H9 (cell line): ENCODE results near the gene PAX8. TPM values are rescaled to one million over a fixed set of nuclear protein-coding genes. Genes with fewer than 3 reads are reported as not detected.

ENCODE experiments used
- DNase-seq: peaks from one replicate; pipeline ENCODE4 v3.0.0-alpha.2; 2017
- H2AFZ ChIP-seq: one replicate; pipeline ENCODE4 v1.6.1; 2013; ENCODE audit warnings: mild to moderate bottlenecking, low read length, control low read depth, moderate library complexity
- H2AK5ac ChIP-seq: 2 replicates; pipeline ENCODE4 v1.6.1; 2013; ENCODE audit warnings: low read length, control low read depth, mixed read lengths; ENCODE audit not compliant: insufficient read length
- H2BK120ac ChIP-seq: one replicate; pipeline ENCODE4 v1.6.1; 2013; ENCODE audit warnings: low read depth, mild to moderate bottlenecking, low read length, control low read depth, inconsistent platforms; ENCODE audit not compliant: poor library complexity, severe bottlenecking
- H2BK12ac ChIP-seq: 2 replicates; pipeline ENCODE4 v1.6.1; 2013; ENCODE audit warnings: low read length, control low read depth, mixed read lengths, low read depth; ENCODE audit not compliant: insufficient read length
- H2BK15ac ChIP-seq: 2 replicates; pipeline ENCODE4 v1.6.1; 2013; ENCODE audit warnings: low read depth, low read length, control low read depth
- H2BK20ac ChIP-seq: one replicate; pipeline ENCODE4 v1.6.1; 2013; ENCODE audit warnings: low read depth, mild to moderate bottlenecking, low read length, control low read depth, inconsistent platforms; ENCODE audit not compliant: poor library complexity, severe bottlenecking
- H2BK5ac ChIP-seq: 2 replicates; pipeline ENCODE4 v1.6.1; 2013; ENCODE audit warnings: low read length, control low read depth, mixed read lengths; ENCODE audit not compliant: insufficient read length
- H3K14ac ChIP-seq: 2 replicates; pipeline ENCODE4 v1.6.1; 2013; ENCODE audit warnings: low read length, control low read depth; ENCODE audit not compliant: insufficient read depth
- H3K18ac ChIP-seq: 2 replicates; pipeline ENCODE4 v1.6.1; 2013; ENCODE audit warnings: low read depth, mild to moderate bottlenecking, mixed read lengths, low read length, control low read depth; ENCODE audit not compliant: insufficient read length
- H3K23ac ChIP-seq: 2 replicates; pipeline ENCODE4 v1.6.1; 2013; ENCODE audit warnings: low read length, control low read depth, mixed read lengths, low read depth; ENCODE audit not compliant: insufficient read length
- H3K23me2 ChIP-seq: 2 replicates; pipeline ENCODE4 v1.6.1; 2013; ENCODE audit warnings: low read depth, mild to moderate bottlenecking, mixed read lengths, low read length, control low read depth; ENCODE audit not compliant: insufficient read length, poor library complexity, severe bottlenecking
- H3K27ac ChIP-seq: 2 replicates; pipeline ENCODE4 v1.5.1; 2013; ENCODE audit warnings: low read length, control low read depth, mixed read lengths, low read depth; ENCODE audit not compliant: insufficient read length
- H3K27me3 ChIP-seq: 2 replicates; pipeline ENCODE4 v1.6.1; 2013; ENCODE audit warnings: low read length, control low read depth, inconsistent platforms; ENCODE audit not compliant: insufficient read depth
- H3K4ac ChIP-seq: 2 replicates; pipeline ENCODE4 v1.6.1; 2013; ENCODE audit warnings: low read depth, mild to moderate bottlenecking, control low read depth, inconsistent platforms, low read length, moderate library complexity
- H3K4me1 ChIP-seq: 2 replicates; pipeline ENCODE4 v1.6.1; 2013; ENCODE audit warnings: low read length, control low read depth, inconsistent platforms; ENCODE audit not compliant: insufficient read depth
- H3K4me2 ChIP-seq: 2 replicates; pipeline ENCODE4 v1.6.1; 2013; ENCODE audit warnings: low read length, control low read depth, mixed read lengths; ENCODE audit not compliant: insufficient read length, insufficient read depth
- H3K56ac ChIP-seq: 2 replicates; pipeline ENCODE4 v1.6.1; 2013; ENCODE audit warnings: low read depth, mild to moderate bottlenecking, mixed read lengths, low read length, control low read depth; ENCODE audit not compliant: insufficient read length
- H3K79me1 ChIP-seq: 2 replicates; pipeline ENCODE4 v1.6.1; 2013; ENCODE audit warnings: low read depth, mild to moderate bottlenecking, moderate library complexity, low read length, control low read depth, inconsistent platforms; ENCODE audit not compliant: insufficient read depth, poor library complexity, severe bottlenecking
- H3K79me2 ChIP-seq: 2 replicates; pipeline ENCODE4 v1.6.1; 2013; ENCODE audit warnings: low read length, control low read depth, inconsistent platforms; ENCODE audit not compliant: insufficient read depth
- H3K9ac ChIP-seq: 2 replicates; pipeline ENCODE4 v1.6.1; 2013; ENCODE audit warnings: low read length, control low read depth, mixed read lengths; ENCODE audit not compliant: insufficient read length; ENCODE audit errors: extremely low read depth
- H3K9me3 ChIP-seq: one replicate; pipeline ENCODE4 v1.6.1; 2013; ENCODE audit warnings: low read depth, low read length, inconsistent platforms; ENCODE audit not compliant: control insufficient read depth
- H3T11ph ChIP-seq: one replicate; pipeline ENCODE4 v1.6.1; 2013; ENCODE audit warnings: mild to moderate bottlenecking, low read length, control low read depth, inconsistent platforms
- H4K20me1 ChIP-seq: one replicate; pipeline ENCODE4 v1.6.1; 2013; ENCODE audit not compliant: control insufficient read depth, insufficient read length, insufficient read depth
- H4K5ac ChIP-seq: 2 replicates; pipeline ENCODE4 v1.6.1; 2013; ENCODE audit warnings: low read depth, mild to moderate bottlenecking, mixed read lengths, low read length, control low read depth; ENCODE audit not compliant: insufficient read length
- H4K8ac ChIP-seq: replicated peaks from 2 replicates; pipeline ENCODE4 v1.6.1; 2013; ENCODE audit warnings: low read length, control low read depth, mixed read lengths, low read depth; ENCODE audit not compliant: insufficient read length
- H4K91ac ChIP-seq: 2 replicates; pipeline ENCODE4 v1.6.1; 2013; ENCODE audit warnings: low read depth, mild to moderate bottlenecking, moderate library complexity, mixed read lengths, low read length, control low read depth; ENCODE audit not compliant: insufficient read length
- H3K27ac Mint-ChIP-seq, 3 experiments: 2 replicates in 2 of 3; 3 replicates in 1 of 3; pipeline ENCODE4 v1.8.0; 2020 to 2021; ENCODE audit warnings: mixed read lengths in 3 of 3, mild to moderate bottlenecking in 1 of 3, moderate library complexity in 1 of 3
- H3K27me3 Mint-ChIP-seq: 2 replicates; pipeline ENCODE4 v1.8.0; 2021; ENCODE audit warnings: low read depth, mild to moderate bottlenecking, moderate library complexity, mixed read lengths
- H3K36me3 Mint-ChIP-seq, 3 experiments: 2 replicates in 2 of 3; 3 replicates in 1 of 3; pipeline ENCODE4 v1.8.0; 2020 to 2021; ENCODE audit warnings: low read depth in 3 of 3, mixed read lengths in 3 of 3; ENCODE audit not compliant: insufficient read depth in 1 of 3
- H3K4me1 Mint-ChIP-seq, 2 experiments: 2 replicates each; pipeline ENCODE4 v1.8.0; 2020; ENCODE audit warnings: mixed read lengths in 2 of 2
- H3K4me3 Mint-ChIP-seq, 2 experiments: 2 replicates in 1 of 2; 3 replicates in 1 of 2; pipeline ENCODE4 v1.8.0; 2020 to 2021; ENCODE audit warnings: mild to moderate bottlenecking in 2 of 2, mixed read lengths in 2 of 2, moderate library complexity in 1 of 2
- H3K9me3 Mint-ChIP-seq, 2 experiments: 2 replicates in 1 of 2; 3 replicates in 1 of 2; pipeline ENCODE4 v1.8.0; 2020; ENCODE audit warnings: mild to moderate bottlenecking in 2 of 2, mixed read lengths in 2 of 2, moderate library complexity in 1 of 2
- CTCF ChIP-seq: fragments of 200-600 bp; sonication (generic); conservative IDR thresholded peaks from 3 replicates; pipeline ENCODE4 v1.8.0; 2021; ENCODE audit warnings: antibody characterized with exemption, mild to moderate bottlenecking
- WGBS: extraction: QIAGEN DNeasy Blood & Tissue Kit; methylation state at CpG from one replicate; pipeline ENCODE4 v1.1.7; 2013; ENCODE audit warnings: missing lambda C conversion rate, low lambda C conversion rate, mixed read lengths; ENCODE audit not compliant: insufficient read length; ENCODE audit errors: extremely low coverage; 5-methylcytosine and 5-hydroxymethylcytosine counted together
- total RNA-seq: library from RNA; stranded (reverse); gene quantifications from 2 replicates; pipeline ENCODE4 v1.2.1, GENCODE V29; 2021

PAX8 gene
- total RNA-seq, 1 experiment from 2014 or later: not detected

GRCh38 chr2:113219092-113219441, 59.7 kb downstream of the PAX8 start:
- H3K27me3 Mint-ChIP-seq: peaks cover 5% of the 10 kb centered on the region
- Histone ChIP-seq H3K4me2 (no peak overlapping the region), H3K56ac (no peak overlapping the region), H2BK20ac (no peak overlapping the region), H3K4ac (no peak overlapping the region), H3K27ac (no peak overlapping the region), H3K4me1 (no peaks in the 10 kb centered on the region), H2AK5ac (no peak overlapping the region), H3K79me2 (no peaks in the 10 kb centered on the region), H4K20me1 (no peaks in the 10 kb centered on the region), H2BK12ac (no peak overlapping the region), H3T11ph (no peak overlapping the region), H3K18ac (no peak overlapping the region), H3K79me1 (no peaks in the 10 kb centered on the region), H3K9ac (no peak overlapping the region), H2AFZ (no peak overlapping the region), H3K27me3 (no peaks in the 10 kb centered on the region), H3K9me3 (no peaks in the 10 kb centered on the region), H2BK15ac (no peak overlapping the region), H2BK120ac (no peak overlapping the region), H4K5ac (no peak overlapping the region), H4K91ac (no peak overlapping the region), H3K23me2 (no peaks in the 10 kb centered on the region), H3K23ac (no peak overlapping the region), H3K14ac (no peak overlapping the region), H2BK5ac (no peak overlapping the region), H4K8ac (no peak overlapping the region)
- no peak for DNase-seq
- H3K4me3 Mint-ChIP-seq: no peak overlapping the region
- no peaks in the 10 kb centered on the region for H3K36me3 Mint-ChIP-seq
- no peak for TF ChIP-seq CTCF
- H3K4me1 Mint-ChIP-seq: peaks cover 18 to 34% of the 10 kb centered on the region in 2 experiments
- H3K27ac Mint-ChIP-seq: peak overlapping the region in 1 of 3 experiments; percentile 20; a peak in 1 of 7 replicates
- H3K9me3 Mint-ChIP-seq: no peaks in the 10 kb centered on the region
- WGBS: no CpG with 5 or more reads among the region's 2 CpGs
